Fibroblast of mammary gland (primary cell): ENCODE measurements around the gene KRT27.
"Not testable (repeated sequence)": the region's sequence is repeated elsewhere in the genome, so short reads cannot be mapped to it uniquely, and the experiment has no call there.

Experiments used
- DNase-seq: peaks from one replicate; pipeline ENCODE4 v3.0.0-alpha.2; 2010; ENCODE audit warnings: low read depth
- H3K4me3 ChIP-seq: 2 replicates; pipeline ENCODE4 v1.5.1; 2011; ENCODE audit warnings: low read depth, mild to moderate bottlenecking, low read length, moderate library complexity; ENCODE audit not compliant: control insufficient read depth
- TF ChIP-seq, protein P1 (sequence below): conservative IDR thresholded peaks from 2 replicates; pipeline ENCODE4 v1.5.1; 2011; ENCODE audit warnings: low read depth, low read length, inconsistent platforms; ENCODE audit not compliant: control insufficient read depth, insufficient read depth

The KRT27 gene

DNA sequence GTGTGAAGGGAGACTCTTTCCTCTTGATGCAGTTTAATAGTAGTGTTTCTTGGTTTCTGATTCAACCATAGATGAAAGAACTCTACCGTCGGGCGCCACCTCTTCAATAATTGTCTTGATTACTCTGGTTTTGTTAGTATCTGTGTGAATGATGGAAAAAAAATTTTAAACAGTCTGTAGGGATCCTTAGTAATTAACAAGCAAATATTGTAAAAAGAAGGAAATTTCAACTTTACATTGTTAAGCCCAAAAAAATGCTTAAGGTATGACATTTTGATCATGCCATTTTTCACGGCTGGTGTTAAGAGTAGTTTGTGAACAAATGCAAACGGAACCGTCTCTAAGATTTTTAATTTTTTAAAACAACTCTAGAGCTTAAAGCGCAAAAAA, 36.0 kb upstream of the KRT27 start:
- DNase-seq = no peak
- H3K4me3 ChIP-seq = peak overlapping the region; percentile 86
- TF ChIP-seq, protein P1, sequence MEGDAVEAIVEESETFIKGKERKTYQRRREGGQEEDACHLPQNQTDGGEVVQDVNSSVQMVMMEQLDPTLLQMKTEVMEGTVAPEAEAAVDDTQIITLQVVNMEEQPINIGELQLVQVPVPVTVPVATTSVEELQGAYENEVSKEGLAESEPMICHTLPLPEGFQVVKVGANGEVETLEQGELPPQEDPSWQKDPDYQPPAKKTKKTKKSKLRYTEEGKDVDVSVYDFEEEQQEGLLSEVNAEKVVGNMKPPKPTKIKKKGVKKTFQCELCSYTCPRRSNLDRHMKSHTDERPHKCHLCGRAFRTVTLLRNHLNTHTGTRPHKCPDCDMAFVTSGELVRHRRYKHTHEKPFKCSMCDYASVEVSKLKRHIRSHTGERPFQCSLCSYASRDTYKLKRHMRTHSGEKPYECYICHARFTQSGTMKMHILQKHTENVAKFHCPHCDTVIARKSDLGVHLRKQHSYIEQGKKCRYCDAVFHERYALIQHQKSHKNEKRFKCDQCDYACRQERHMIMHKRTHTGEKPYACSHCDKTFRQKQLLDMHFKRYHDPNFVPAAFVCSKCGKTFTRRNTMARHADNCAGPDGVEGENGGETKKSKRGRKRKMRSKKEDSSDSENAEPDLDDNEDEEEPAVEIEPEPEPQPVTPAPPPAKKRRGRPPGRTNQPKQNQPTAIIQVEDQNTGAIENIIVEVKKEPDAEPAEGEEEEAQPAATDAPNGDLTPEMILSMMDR = no peak

DNA sequence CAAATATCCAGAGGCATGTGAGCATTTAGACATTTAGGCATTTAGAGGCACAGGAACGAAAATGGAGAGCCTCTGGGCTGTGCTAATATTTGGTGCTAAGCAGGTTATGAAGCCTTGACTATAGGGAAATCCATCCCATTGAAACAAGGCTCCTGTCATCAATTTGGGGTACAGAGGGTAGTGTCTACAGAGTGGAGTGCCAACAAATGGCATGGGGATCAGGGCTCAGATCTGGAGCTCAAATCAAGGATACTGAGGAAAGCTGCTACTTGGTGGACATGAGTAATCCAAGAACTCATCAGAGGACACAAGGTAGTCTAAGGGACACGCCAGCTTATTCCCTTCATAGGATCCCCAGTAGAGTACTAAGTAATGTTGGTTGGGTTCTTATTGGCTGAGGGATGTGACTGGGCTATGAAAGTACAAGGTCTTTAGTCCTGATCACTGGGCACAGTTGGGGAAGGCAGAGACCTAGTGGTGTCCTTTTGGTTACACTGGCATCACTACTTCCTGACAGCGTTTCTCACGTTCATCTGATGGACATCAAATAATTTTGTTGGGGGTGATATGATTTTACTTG, 34.8 kb upstream of the KRT27 start:
- TF ChIP-seq, protein P1 = no peak
- no peak overlapping the region for H3K4me3 ChIP-seq
- DNase-seq = no peak

DNA sequence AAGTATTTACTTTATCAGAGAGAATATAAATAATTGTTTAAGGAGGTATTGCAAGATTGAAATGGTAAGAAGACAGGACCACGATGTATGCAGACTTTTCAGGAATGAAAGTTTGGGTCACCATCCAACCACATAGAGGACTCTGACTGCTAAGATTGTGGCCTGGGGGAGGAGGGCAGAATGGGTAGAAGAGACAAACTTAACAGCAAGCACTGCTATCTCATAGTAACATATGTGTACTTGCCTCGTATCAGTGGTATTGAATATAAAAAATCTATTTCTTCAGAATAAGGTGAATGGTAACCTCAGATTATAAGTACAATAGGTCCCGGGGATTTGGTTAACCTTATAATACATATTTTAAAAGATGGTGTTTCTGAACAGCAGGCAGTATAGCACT, 34.2 kb upstream of the KRT27 start:
- no peak overlapping the region for H3K4me3 ChIP-seq
- no peak for DNase-seq
- TF ChIP-seq, protein P1 = no peak

DNA sequence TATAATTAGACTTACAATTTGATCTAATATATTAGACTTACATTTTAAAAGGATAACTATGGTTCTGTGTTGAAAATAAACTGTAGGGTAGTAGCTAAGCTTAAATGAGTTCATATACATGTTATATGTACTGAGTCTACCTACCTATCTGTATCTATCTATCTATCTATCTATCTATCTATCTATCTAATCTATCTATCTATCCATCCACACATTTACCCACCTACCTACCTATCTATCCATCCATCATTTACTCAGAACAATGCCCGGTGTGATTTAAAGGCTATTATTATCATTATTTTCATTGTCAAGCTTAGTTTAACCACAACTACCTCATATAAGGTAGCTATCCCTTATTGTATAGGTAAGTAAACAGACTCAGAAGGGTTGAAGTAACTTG, 33.0 kb upstream of the KRT27 start:
- TF ChIP-seq, protein P1 = no peak
- DNase-seq = no peak
- H3K4me3 ChIP-seq = no peak overlapping the region

DNA sequence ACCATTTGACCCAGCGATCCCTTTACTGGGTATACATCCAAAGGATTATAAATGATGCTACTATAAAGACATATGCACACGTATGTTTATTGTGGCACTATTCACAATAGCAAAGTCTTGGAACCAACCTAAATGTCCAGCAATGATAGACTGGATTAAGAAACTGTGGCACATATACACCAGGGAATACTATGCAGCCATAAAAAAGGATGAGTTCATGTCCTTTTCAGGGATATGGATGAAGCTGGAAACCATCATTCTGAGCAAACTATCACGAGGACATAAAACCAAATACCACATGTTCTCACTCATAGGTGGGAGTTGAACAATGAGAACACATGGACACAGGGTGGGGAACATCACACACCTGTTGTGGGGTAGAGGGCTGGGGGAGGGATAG, 32.3 kb upstream of the KRT27 start:
- H3K4me3 ChIP-seq, DNase-seq: not testable (repeated sequence)

DNA sequence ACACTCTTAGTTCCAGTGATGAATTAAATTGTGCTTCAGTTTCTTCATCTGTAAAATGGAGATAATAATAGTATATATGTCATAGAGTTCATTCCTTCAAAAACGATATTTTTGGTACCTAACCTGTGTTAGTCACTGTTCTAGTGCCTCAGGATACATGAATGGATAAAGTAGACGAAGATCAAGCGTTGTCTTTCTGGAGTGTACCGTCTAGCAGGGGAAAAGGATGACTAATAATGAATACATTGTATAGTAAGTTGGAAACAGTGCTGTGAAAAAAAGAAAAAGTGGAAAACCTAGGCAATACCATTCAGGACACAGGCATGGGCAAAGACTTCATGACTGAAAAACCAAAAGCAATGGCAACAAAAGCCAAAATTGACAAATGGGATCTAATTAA, 31.5 kb upstream of the KRT27 start:
- no peak overlapping the region for H3K4me3 ChIP-seq
- TF ChIP-seq, protein P1 = no peak
- DNase-seq = no peak

DNA sequence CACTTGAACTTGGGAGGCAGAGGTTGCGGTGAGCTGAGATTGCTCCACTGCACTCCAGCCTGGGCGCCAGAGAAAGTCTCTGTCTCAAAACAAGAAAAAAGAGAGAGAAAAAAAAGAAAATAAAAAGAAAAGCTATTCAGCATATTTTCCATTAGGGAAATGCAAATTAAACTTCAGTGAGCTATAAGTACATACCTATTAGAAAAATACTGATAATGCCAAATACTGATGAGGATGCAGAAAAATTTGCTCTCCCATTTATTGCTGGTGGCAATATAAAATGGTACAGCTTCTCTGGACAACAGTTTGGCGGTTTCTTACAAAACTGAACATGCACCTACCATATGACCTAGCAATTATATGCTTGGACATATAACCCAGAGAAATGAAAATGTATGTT, 30.3 kb upstream of the KRT27 start:
- TF ChIP-seq, protein P1 = no peak
- H3K4me3 ChIP-seq = no peak overlapping the region
- DNase-seq = no peak

GRCh38 chr17:40810494-40810893, 28.1 kb upstream of the KRT27 start:
- DNase-seq = no peak
- TF ChIP-seq, protein P1 = no peak
- H3K4me3 ChIP-seq = no peak overlapping the region
